H1 (cell line): ENCODE data around the gene GSTM3. TPM values are rescaled to one million over a fixed set of nuclear protein-coding genes. Genes with fewer than 3 reads are reported as not detected.

Experiments
- CHD7 ChIP-seq: fragments of 300-600 bp; sonication (generic); IDR thresholded peaks from 2 replicates; pipeline ENCODE4 v1.7.1; 2012; ENCODE audit warnings: low read length, moderate library complexity, mild to moderate bottlenecking, inconsistent platforms; ENCODE audit not compliant: insufficient replicate concordance
- NRF1 ChIP-seq: IDR thresholded peaks from 2 replicates; pipeline ENCODE4 v1.6.1; 2011; ENCODE audit warnings: mild to moderate bottlenecking, low read depth, low read length, improper control_type of control experiment
- polyA plus RNA-seq, 7 experiments: library from polyadenylated mRNA; depleted of rRNA in 3 of 7; stranded (reverse) in 5 of 7; unstranded in 2 of 7; fragments of >200 nt in 5 of 7; fragments of 200-250 nt in 2 of 7; gene quantifications; 1 replicate in 5 of 7; 2 replicates in 1 of 7; 4 replicates in 1 of 7; pipeline versions ENCODE4 v1.2.1 to v1.2.3, GENCODE V29; 2011 to 2013; ENCODE audit warnings: missing spikeins in 2 of 7, mixed read lengths in 2 of 7
- total RNA-seq: library from RNA; stranded (reverse); fragmentation: NEBNext Ultra II Directional; extraction: Animal tissue kit (Norgen Biotek cat#: 25700); gene quantifications from 2 replicates; pipeline ENCODE4 v1.2.1, GENCODE V29; 2021

GSTM3 gene
- total and polyA plus RNA-seq, 2 of the 8 experiments (the other 6 are each of a cell fraction or from before 2014, with no cell fraction given): 2.2 to 5.1 TPM

- TF ChIP-seq CHD7 (no peak), NRF1 (no peak)
- TF ChIP-seq, all 59 proteins: peak for 0
Measured at GRCh38 chr1:109751531-109752260, 10.9 kb upstream of the GSTM3 start (continued).
